Measurements from ENCODE around the gene UBE3D. TPM values are rescaled to one million over a fixed set of nuclear protein-coding genes. Genes with fewer than 3 reads are reported as not detected.

The UBE3D gene
- total and polyA plus RNA-seq, 10 donors: 3.8 to 20.6 (median 8.1) TPM

GRCh38 chr6:83108378-83108777 is 42.7 kb upstream of the UBE3D start:
- H3K27me3 ChIP-seq (replicated peaks in 1 of 7): no peaks in the 10 kb centered on the region
- peaks cover 0 to 14% (median 9%) of the 10 kb centered on the region in 8 donors for H3K9me3 ChIP-seq
- H3K4me1 ChIP-seq: no peaks in the 10 kb centered on the region
- DNase-seq: no peak
- peaks cover 0 to 79% (median 19%) of the 10 kb centered on the region in 6 donors for H3K36me3 ChIP-seq
- intact Hi-C loops (cut with DNase I; ENCODE audit: low total_unique reads): no loop called here
- TF ChIP-seq CTCF (IDR thresholded peaks at IDR 0.05 in 8 of 11, conservative IDR thresholded peaks at IDR 0.05 in 3 of 11) (no peak), POLR2AphosphoS5 (IDR thresholded peaks at IDR 0.05) (no peak), POLR2A (IDR thresholded peaks at IDR 0.05) (no peak)
- no peak overlapping the region for H3K27ac ChIP-seq
- H3K4me3 ChIP-seq: no peak overlapping the region
- WGBS, 5 donors: 99 to 100% (median 100%) methylated on average over 1 of the region's 1 CpG

GRCh38 chr6:83098589-83098988 is 32.9 kb upstream of the UBE3D start:
- TF ChIP-seq POLR2A (IDR thresholded peaks at IDR 0.05): no peak
- H3K36me3 ChIP-seq: peaks cover 0 to 57% (median 17%) of the 10 kb centered on the region in 6 donors
- no peak for DNase-seq
- no peaks in the 10 kb centered on the region for H3K27me3 ChIP-seq (replicated peaks in 1 of 7)
- H3K4me1 ChIP-seq: no peaks in the 10 kb centered on the region
- no peak overlapping the region for H3K4me3 ChIP-seq
- H3K27ac ChIP-seq: no peak overlapping the region
- 85 to 97% (median 88%) methylated on average over 3 of the region's 3 CpGs for WGBS, 5 donors
- peaks cover 0 to 6% (median 0%) of the 10 kb centered on the region in 8 donors for H3K9me3 ChIP-seq
- intact Hi-C loops (cut with DNase I; ENCODE audit: low total_unique reads): no loop called here

- Histone ChIP-seq H3K27ac (no peak overlapping the region), H3K27me3 (replicated peaks in 1 of 7) (no peaks in the 10 kb centered on the region), H3K9me3 (no peaks in the 10 kb centered on the region), H3K4me1 (peaks cover 0 to 5% (median 0%) of the 10 kb centered on the region in 6 donors), H3K4me3 (no peak overlapping the region), H3K36me3 (peaks cover 0 to 48% (median 9%) of the 10 kb centered on the region in 6 donors)
- intact Hi-C loops (cut with DNase I; ENCODE audit: low total_unique reads): no loop called here
- DNase-seq: no peak
- 95 to 100% (median 98%) methylated on average over 1 of the region's 1 CpG for WGBS, 5 donors
- no peak for TF ChIP-seq POLR2AphosphoS5 (IDR thresholded peaks at IDR 0.05)
- no peak for TF ChIP-seq CTCF (IDR thresholded peaks at IDR 0.05 in 8 of 11, conservative IDR thresholded peaks at IDR 0.05 in 3 of 11)
- no peak for TF ChIP-seq POLR2A (IDR thresholded peaks at IDR 0.05)
Observed at GRCh38 chr6:83097675-83098074, 32.0 kb upstream of the UBE3D start.

GRCh38 chr6:83097204-83097603 is 31.6 kb upstream of the UBE3D start:
- no peaks in the 10 kb centered on the region for H3K27me3 ChIP-seq (replicated peaks in 1 of 7)
- WGBS, 5 donors: 93 to 100% (median 99%) methylated on average over 2 of the region's 2 CpGs
- no peak for TF ChIP-seq CTCF (IDR thresholded peaks at IDR 0.05 in 8 of 11, conservative IDR thresholded peaks at IDR 0.05 in 3 of 11)
- no peak for TF ChIP-seq POLR2AphosphoS5 (IDR thresholded peaks at IDR 0.05)
- TF ChIP-seq POLR2A (IDR thresholded peaks at IDR 0.05): no peak
- no peak overlapping the region for H3K4me3 ChIP-seq
- no peaks in the 10 kb centered on the region for H3K9me3 ChIP-seq
- H3K36me3 ChIP-seq: peaks cover 0 to 43% (median 4%) of the 10 kb centered on the region in 6 donors
- intact Hi-C loops (cut with DNase I; ENCODE audit: low total_unique reads): no loop called here
- H3K27ac ChIP-seq: no peak overlapping the region
- peaks cover 0 to 6% (median 0%) of the 10 kb centered on the region in 6 donors for H3K4me1 ChIP-seq
- no peak for DNase-seq

- no peaks in the 10 kb centered on the region for H3K27me3 ChIP-seq (replicated peaks in 1 of 7)
- no peak overlapping the region for H3K27ac ChIP-seq
- TF ChIP-seq POLR2AphosphoS5 (IDR thresholded peaks at IDR 0.05) (no peak), CTCF (IDR thresholded peaks at IDR 0.05 in 8 of 11, conservative IDR thresholded peaks at IDR 0.05 in 3 of 11) (no peak), POLR2A (IDR thresholded peaks at IDR 0.05) (no peak)
- no peak for DNase-seq
- H3K9me3 ChIP-seq: no peaks in the 10 kb centered on the region
- WGBS, 5 donors: 85 to 97% (median 93%) methylated on average over 2 of the region's 2 CpGs
- H3K4me1 ChIP-seq: peaks cover 0 to 6% (median 0%) of the 10 kb centered on the region in 6 donors
- intact Hi-C loops (cut with DNase I; ENCODE audit: low total_unique reads): no loop called here
- peaks cover 0 to 39% (median 2%) of the 10 kb centered on the region in 6 donors for H3K36me3 ChIP-seq
- H3K4me3 ChIP-seq: no peak overlapping the region
Observed at GRCh38 chr6:83096791-83097190, 31.1 kb upstream of the UBE3D start.
